GOT3 (cell line): ENCODE results near the gene NACC2.

Experiments used
- DNase-seq: peaks from one replicate; lab custom pipeline; 2025; ENCODE audit warnings: mixed read lengths; lab: John Stamatoyannopoulos, UW

The NACC2 gene

GRCh38 chr9:136021872-136022681 is 73.0 kb downstream of the NACC2 start:
- DNase-seq, result no peak

GRCh38 chr9:136021171-136021871 is 73.8 kb downstream of the NACC2 start:
- no peak for DNase-seq

GRCh38 chr9:136020671-136021070 is 74.4 kb downstream of the NACC2 start:
- DNase-seq, result no peak

- DNase-seq, result no peak
Measured at GRCh38 chr9:136020206-136020605, 74.9 kb downstream of the NACC2 start.

- no peak for DNase-seq
Measured at GRCh38 chr9:136019681-136020060, 75.4 kb downstream of the NACC2 start.

- DNase-seq, result no peak
Measured at GRCh38 chr9:136019041-136019680, 75.9 kb downstream of the NACC2 start.

- DNase-seq, result no peak
Measured at GRCh38 chr9:136018257-136019031, 76.6 kb downstream of the NACC2 start.

- DNase-seq, result no peak
Measured at GRCh38 chr9:136017289-136018190, 77.5 kb downstream of the NACC2 start.

- no peak for DNase-seq
Measured at GRCh38 chr9:136016572-136017288, 78.4 kb downstream of the NACC2 start.

GRCh38 chr9:136015656-136016571 is 79.2 kb downstream of the NACC2 start:
- no peak for DNase-seq

- DNase-seq, result no peak
Measured at GRCh38 chr9:136014924-136015633, 80.0 kb downstream of the NACC2 start.

- DNase-seq, result no peak
Measured at GRCh38 chr9:136014147-136014923, 80.8 kb downstream of the NACC2 start.

GRCh38 chr9:136013524-136014034 is 81.5 kb downstream of the NACC2 start:
- no peak for DNase-seq

- no peak for DNase-seq
Measured at GRCh38 chr9:136013116-136013515, 82.0 kb downstream of the NACC2 start.

GRCh38 chr9:136012651-136013050 is 82.4 kb downstream of the NACC2 start:
- no peak for DNase-seq

- no peak for DNase-seq
Measured at GRCh38 chr9:136011703-136012496, 83.2 kb downstream of the NACC2 start.

GRCh38 chr9:136011376-136011702 is 83.8 kb downstream of the NACC2 start:
- DNase-seq, result no peak
